Limb (tissue), 2 donors: ENCODE measurements around the gene RPL9.
"Not testable (repeated sequence)": the region's sequence is repeated elsewhere in the genome, so short reads cannot be mapped to it uniquely, and the experiment has no call there.

Experiments used
- DNase-seq, 2 donors: peaks; one replicate each; pipeline ENCODE4 v3.0.0-alpha.2; 2016; ENCODE audit errors: extremely low spot score in 2 of 2

Gene RPL9

DNA sequence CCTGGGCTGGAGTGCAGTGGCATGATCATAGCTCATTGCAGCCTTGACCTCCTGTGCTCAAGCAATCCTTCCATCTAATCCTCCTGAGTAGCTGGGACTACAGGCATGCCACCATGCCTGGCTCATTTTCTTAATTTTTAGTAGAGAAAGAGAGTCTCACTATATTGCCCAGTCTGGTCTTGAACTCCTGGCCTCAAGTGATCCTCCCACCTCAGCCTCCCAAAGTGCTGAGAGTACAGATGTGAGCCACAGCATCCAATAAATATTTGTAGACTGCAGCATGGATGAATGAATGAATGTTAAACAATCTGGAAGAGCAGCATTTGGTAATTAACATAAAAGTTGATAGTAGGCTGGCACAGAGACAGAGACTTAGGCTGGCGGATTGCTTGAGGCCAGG lies 32.0 kb downstream of the RPL9 start:
- no peak for DNase-seq

DNA sequence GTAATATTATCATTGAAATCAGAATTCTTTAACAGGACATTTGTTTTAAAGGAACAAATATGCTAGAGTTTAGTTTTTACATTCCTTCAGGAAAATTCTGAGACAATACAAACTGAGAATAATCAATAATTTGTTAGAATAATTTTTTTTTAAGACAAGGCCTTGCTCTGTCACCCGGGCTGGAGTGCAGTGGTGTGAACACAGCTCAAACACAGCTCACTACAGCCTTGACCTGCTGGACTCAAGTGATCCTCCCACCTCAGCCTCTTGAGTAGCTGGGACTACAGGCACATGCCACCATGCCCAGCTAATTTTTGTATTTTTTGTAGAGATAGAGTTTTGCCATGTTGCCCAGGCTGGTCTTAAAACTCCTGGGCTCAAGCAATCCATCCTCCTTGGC lies 33.4 kb downstream of the RPL9 start:
- not testable (repeated sequence) for DNase-seq

- DNase-seq, result no peak
These were observed 36.5 kb downstream of the RPL9 start for GRCh38 chr4:39422247-39422646.

- DNase-seq, result no peak
These were observed 42.9 kb downstream of the RPL9 start for GRCh38 chr4:39415678-39416283.

- DNase-seq, result not testable (repeated sequence)
These were observed 47.2 kb downstream of the RPL9 start for GRCh38 chr4:39411561-39411960.

DNA sequence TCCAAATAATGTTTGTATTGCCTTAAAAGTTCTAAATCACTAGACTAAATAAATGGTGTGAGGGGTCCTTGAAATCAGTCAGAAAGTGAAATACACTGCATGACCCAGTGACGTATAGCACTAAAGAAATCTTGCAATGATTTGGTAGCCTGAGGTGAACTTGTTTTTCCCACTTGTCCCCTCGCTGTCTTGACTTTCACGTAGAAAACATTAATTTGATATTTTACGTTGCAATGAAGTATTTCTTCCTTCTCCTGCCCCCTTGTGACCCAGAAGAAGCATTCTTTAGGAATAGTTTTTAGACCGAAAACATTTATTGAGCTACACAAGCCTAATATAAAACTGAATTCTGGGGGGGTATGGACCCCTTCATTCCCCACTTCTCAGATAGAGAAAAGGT lies 48.3 kb downstream of the RPL9 start:
- DNase-seq, result no peak

- no peak for DNase-seq
These were observed 51.2 kb downstream of the RPL9 start for GRCh38 chr4:39407584-39407885.

GRCh38 chr4:39406763-39407583 lies 51.7 kb downstream of the RPL9 start, which contains the start of gene KLB:
Gene KLB, plus strand, starts transcription at chr4:39406930. Its CDS starts 20 bp downstream, at chr4:39406950.
- no peak for DNase-seq
